HEK293 (cell line): ENCODE results near the gene SUOX.
A peak's percentile ranks its signal among the peaks of the same experiment; 100 is the strongest.

ENCODE experiments used
- IKZF3 ChIP-seq: fragments of 450-650 bp; IDR thresholded peaks from 2 replicates; pipeline ENCODE4 v1.5.0; 2018; ENCODE audit warnings: missing biosample characterization, mild to moderate bottlenecking, missing genetic modification characterization, moderate library complexity
- KLF9 ChIP-seq: fragments of 450-650 bp; formaldehyde crosslinking; IDR thresholded peaks from 2 replicates; pipeline ENCODE4 v1.5.1; 2016; ENCODE audit warnings: missing biosample characterization, missing genetic modification characterization, low read depth
- MZF1 ChIP-seq: fragments of 450-650 bp; formaldehyde crosslinking; IDR thresholded peaks from 2 replicates; pipeline ENCODE4 v1.5.1; 2017; ENCODE audit warnings: missing biosample characterization, missing genetic modification characterization, borderline replicate concordance
- SP3 ChIP-seq: fragments of 450-650 bp; formaldehyde crosslinking; IDR thresholded peaks from 2 replicates; pipeline ENCODE4 v1.5.1; 2016; ENCODE audit warnings: missing biosample characterization, missing genetic modification characterization
- ZBTB1 ChIP-seq: fragments of 450-650 bp; formaldehyde crosslinking; IDR thresholded peaks from 2 replicates; pipeline ENCODE4 v1.5.1; 2016; ENCODE audit warnings: missing biosample characterization, missing genetic modification characterization
- ZBTB20 ChIP-seq: fragments of 450-650 bp; formaldehyde crosslinking; IDR thresholded peaks from 2 replicates; pipeline ENCODE4 v1.5.1; 2016; ENCODE audit warnings: missing biosample characterization, missing genetic modification characterization
- ZFP41 ChIP-seq: fragments of 450-650 bp; formaldehyde crosslinking; IDR thresholded peaks from 2 replicates; pipeline ENCODE4 v1.5.1; 2016; ENCODE audit warnings: missing biosample characterization, missing genetic modification characterization, borderline replicate concordance
- ZNF10 ChIP-seq: fragments of 450-650 bp; formaldehyde crosslinking; IDR thresholded peaks from 2 replicates; pipeline ENCODE4 v1.5.1; 2017; ENCODE audit warnings: missing biosample characterization, missing genetic modification characterization
- ZNF239 ChIP-seq: fragments of 450-650 bp; formaldehyde crosslinking; IDR thresholded peaks from 2 replicates; pipeline ENCODE4 v1.5.1; 2016; ENCODE audit warnings: missing biosample characterization, missing genetic modification characterization
- ZNF274 ChIP-seq, 2 experiments: fragments of 200-500 bp in 1 of 2; fragments of 450-650 bp in 1 of 2; sonication (Bioruptor generic) in 1 of 2; formaldehyde crosslinking in 1 of 2; IDR thresholded peaks; 2 replicates each; pipeline versions ENCODE4 v1.5.1 to v1.6.1; 2014 to 2016; ENCODE audit warnings: borderline replicate concordance in 1 of 2, inconsistent platforms in 1 of 2, low read length in 1 of 2, missing biosample characterization in 1 of 2, missing genetic modification characterization in 1 of 2
- ZNF341 ChIP-seq: fragments of 450-650 bp; formaldehyde crosslinking; IDR thresholded peaks from 2 replicates; pipeline ENCODE4; 2016; ENCODE audit warnings: low read depth, missing biosample characterization, missing genetic modification characterization
- ZNF521 ChIP-seq: fragments of 450-650 bp; formaldehyde crosslinking; IDR thresholded peaks from 2 replicates; pipeline ENCODE4 v1.5.1; 2017; ENCODE audit warnings: missing biosample characterization, mild to moderate bottlenecking, missing genetic modification characterization
- ZNF544 ChIP-seq: fragments of 450-650 bp; formaldehyde crosslinking; IDR thresholded peaks from 2 replicates; pipeline ENCODE4 v1.5.0; 2017; ENCODE audit warnings: missing biosample characterization, missing genetic modification characterization
- ZNF626 ChIP-seq: fragments of 450-650 bp; sonication (Bioruptor Pico); formaldehyde crosslinking; IDR thresholded peaks from 2 replicates; pipeline ENCODE4 v1.5.1; 2018; ENCODE audit warnings: missing biosample characterization, missing genetic modification characterization, inconsistent platforms
- ZNF670 ChIP-seq: fragments of 450-650 bp; formaldehyde crosslinking; IDR thresholded peaks from 2 replicates; pipeline ENCODE4 v1.5.1; 2016; ENCODE audit warnings: missing biosample characterization, missing genetic modification characterization, low read depth
- ZNF792 ChIP-seq: fragments of 450-650 bp; formaldehyde crosslinking; IDR thresholded peaks from 2 replicates; pipeline ENCODE4 v1.5.1; 2016; ENCODE audit warnings: missing biosample characterization, missing genetic modification characterization
- ZXDB ChIP-seq: fragments of 450-650 bp; formaldehyde crosslinking; IDR thresholded peaks from 2 replicates; pipeline ENCODE4 v1.5.1; 2016; ENCODE audit warnings: missing biosample characterization, missing genetic modification characterization
- TF ChIP-seq, protein P1 (sequence below): fragments of 450-650 bp; formaldehyde crosslinking; optimal IDR thresholded peaks from 2 replicates; pipeline ENCODE3; 2016; ENCODE audit warnings: missing biosample characterization, mild to moderate bottlenecking, missing genetic modification characterization
- TF ChIP-seq, protein P2 (sequence below): fragments of 450-650 bp; formaldehyde crosslinking; IDR thresholded peaks from 2 replicates; pipeline ENCODE4 v1.5.1; 2016; ENCODE audit warnings: missing biosample characterization, missing genetic modification characterization
- TF ChIP-seq, protein P3 (sequence below): fragments of 450-650 bp; formaldehyde crosslinking; IDR thresholded peaks from 2 replicates; pipeline ENCODE4 v1.5.1; 2016; ENCODE audit warnings: missing biosample characterization, missing genetic modification characterization
- TF ChIP-seq, protein P4 (sequence below): fragments of 450-650 bp; formaldehyde crosslinking; IDR thresholded peaks from 2 replicates; pipeline ENCODE4; 2016; ENCODE audit warnings: missing biosample characterization, missing genetic modification characterization
- TF ChIP-seq, protein P5 (sequence below): fragments of 450-650 bp; formaldehyde crosslinking; IDR thresholded peaks from 2 replicates; pipeline ENCODE4 v1.5.1; 2016; ENCODE audit warnings: missing biosample characterization, missing genetic modification characterization
- TF ChIP-seq, protein P6 (sequence below): fragments of 450-650 bp; formaldehyde crosslinking; IDR thresholded peaks from 2 replicates; pipeline ENCODE4 v1.5.1; 2016; ENCODE audit warnings: missing biosample characterization, missing genetic modification characterization
- TF ChIP-seq, protein P7 (sequence below): fragments of 450-650 bp; formaldehyde crosslinking; conservative IDR thresholded peaks from 2 replicates; pipeline ENCODE4 v1.5.1; 2016; ENCODE audit warnings: low read depth, missing biosample characterization, missing genetic modification characterization

SUOX gene

DNA sequence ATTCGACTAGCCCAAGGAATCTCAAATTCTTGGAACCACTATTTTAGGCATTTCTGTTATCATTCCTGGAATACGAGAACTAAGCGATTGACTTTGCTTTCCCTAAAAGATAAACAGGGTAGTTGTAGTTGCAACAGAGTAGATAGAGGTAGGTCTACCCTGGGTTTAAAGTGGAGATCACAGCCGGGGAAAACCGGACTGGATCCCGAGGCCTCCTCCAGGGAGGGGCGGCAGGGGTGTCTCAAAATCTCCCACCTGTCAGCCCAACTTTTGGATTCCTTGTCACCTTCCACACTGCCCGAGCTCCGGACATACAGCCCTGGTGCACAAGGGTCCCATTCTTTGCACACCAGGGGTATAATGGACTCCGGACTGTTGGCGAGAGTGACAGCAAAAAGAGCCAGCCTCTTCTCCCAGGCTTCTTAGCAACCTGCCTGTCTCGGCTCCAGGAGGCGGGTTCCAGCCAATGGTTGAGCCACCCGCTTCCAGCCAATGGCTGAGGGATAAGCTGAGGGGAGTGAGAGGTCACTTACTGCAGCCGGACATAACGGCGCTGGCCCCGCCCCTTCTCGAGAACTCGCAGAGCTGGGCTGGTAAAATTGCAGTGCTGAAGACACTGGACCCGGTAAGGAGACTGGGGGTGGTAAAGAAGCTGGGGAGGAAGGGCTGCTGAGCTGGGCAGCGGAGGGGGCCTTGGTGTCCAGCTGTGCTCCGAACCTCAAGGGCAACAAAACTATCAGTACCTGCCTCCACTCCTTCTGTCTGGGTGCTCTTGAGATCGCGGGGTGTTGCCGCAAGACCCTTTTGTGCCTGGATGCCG is at the start of gene SUOX (continued):
- TF ChIP-seq ZXDB (0 out of 2 replicates have a peak, but pooled peaks have one; percentile 30), ZNF626 (tag by site-specific recombination) (no peak), ZNF341 (tag by site-specific recombination) (peak; percentile 45), SP3 (tag by site-specific recombination) (peak; percentile 46), KLF9 (tag by site-specific recombination) (peak; percentile 69; the same call in 1 of the 2 replicates), MZF1 (tag by site-specific recombination) (no peak), ZNF792 (tag by site-specific recombination) (no peak), ZNF274 (IDR thresholded peaks at IDR 0.05; ENCODE audit: low read length) (no peak), ZNF274 (tag by site-specific recombination; IDR thresholded peaks at IDR 0.05; ENCODE audit: borderline replicate concordance) (no peak), ZNF544 (no peak), ZNF239 (no peak), ZNF670 (no peak), ZFP41 (tag by site-specific recombination) (no peak), ZNF10 (no peak), ZBTB1 (tag by site-specific recombination) (no peak), ZNF521 (tag by site-specific recombination) (no peak), IKZF3 (tag by site-specific recombination) (no peak), ZBTB20 (tag by site-specific recombination) (no peak; the same call in 1 of the 2 replicates)
- TF ChIP-seq, protein P1, sequence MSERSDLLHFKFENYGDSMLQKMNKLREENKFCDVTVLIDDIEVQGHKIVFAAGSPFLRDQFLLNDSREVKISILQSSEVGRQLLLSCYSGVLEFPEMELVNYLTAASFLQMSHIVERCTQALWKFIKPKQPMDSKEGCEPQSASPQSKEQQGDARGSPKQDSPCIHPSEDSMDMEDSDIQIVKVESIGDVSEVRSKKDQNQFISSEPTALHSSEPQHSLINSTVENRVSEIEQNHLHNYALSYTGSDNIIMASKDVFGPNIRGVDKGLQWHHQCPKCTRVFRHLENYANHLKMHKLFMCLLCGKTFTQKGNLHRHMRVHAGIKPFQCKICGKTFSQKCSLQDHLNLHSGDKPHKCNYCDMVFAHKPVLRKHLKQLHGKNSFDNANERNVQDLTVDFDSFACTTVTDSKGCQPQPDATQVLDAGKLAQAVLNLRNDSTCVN (tag by site-specific recombination), result peak; percentile 25
- TF ChIP-seq, protein P2, sequence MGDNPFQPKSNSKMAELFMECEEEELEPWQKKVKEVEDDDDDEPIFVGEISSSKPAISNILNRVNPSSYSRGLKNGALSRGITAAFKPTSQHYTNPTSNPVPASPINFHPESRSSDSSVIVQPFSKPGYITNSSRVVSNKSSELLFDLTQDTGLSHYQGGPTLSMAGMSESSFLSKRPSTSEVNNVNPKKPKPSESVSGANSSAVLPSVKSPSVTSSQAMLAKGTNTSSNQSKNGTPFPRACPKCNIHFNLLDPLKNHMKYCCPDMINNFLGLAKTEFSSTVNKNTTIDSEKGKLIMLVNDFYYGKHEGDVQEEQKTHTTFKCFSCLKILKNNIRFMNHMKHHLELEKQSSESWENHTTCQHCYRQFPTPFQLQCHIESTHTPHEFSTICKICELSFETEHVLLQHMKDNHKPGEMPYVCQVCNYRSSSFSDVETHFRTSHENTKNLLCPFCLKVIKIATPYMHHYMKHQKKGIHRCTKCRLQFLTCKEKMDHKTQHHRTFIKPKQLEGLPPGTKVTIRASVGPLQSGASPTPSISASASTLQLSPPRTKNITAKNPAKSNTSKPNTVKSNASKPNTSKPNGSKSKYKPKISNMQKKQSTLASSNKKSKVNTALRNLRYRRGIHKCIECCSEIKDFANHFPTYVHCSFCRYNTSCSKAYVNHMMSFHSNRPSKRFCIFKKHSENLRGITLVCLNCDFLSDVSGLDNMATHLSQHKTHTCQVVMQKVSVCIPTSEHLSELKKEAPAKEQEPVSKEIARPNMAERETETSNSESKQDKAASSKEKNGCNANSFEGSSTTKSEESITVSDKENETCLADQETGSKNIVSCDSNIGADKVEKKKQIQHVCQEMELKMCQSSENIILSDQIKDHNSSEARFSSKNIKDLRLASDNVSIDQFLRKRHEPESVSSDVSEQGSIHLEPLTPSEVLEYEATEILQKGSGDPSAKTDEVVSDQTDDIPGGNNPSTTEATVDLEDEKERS (tag by site-specific recombination), result no peak
- TF ChIP-seq, protein P3, sequence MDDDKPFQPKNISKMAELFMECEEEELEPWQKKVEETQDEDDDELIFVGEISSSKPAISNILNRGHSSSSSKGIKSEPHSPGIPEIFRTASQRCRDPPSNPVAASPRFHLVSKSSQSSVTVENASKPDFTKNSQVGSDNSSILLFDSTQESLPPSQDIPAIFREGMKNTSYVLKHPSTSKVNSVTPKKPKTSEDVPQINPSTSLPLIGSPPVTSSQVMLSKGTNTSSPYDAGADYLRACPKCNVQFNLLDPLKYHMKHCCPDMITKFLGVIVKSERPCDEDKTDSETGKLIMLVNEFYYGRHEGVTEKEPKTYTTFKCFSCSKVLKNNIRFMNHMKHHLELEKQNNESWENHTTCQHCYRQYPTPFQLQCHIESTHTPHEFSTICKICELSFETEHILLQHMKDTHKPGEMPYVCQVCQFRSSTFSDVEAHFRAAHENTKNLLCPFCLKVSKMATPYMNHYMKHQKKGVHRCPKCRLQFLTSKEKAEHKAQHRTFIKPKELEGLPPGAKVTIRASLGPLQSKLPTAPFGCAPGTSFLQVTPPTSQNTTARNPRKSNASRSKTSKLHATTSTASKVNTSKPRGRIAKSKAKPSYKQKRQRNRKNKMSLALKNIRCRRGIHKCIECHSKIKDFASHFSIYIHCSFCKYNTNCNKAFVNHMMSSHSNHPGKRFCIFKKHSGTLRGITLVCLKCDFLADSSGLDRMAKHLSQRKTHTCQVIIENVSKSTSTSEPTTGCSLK (tag by site-specific recombination), result no peak
- TF ChIP-seq, protein P4, sequence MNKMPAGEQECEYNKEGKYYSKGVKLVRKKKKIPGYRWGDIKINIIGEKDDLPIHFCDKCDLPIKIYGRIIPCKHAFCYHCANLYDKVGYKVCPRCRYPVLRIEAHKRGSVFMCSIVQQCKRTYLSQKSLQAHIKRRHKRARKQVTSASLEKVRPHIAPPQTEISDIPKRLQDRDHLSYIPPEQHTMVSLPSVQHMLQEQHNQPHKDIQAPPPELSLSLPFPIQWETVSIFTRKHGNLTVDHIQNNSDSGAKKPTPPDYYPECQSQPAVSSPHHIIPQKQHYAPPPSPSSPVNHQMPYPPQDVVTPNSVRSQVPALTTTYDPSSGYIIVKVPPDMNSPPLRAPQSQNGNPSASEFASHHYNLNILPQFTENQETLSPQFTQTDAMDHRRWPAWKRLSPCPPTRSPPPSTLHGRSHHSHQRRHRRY, result no peak
- TF ChIP-seq, protein P5, sequence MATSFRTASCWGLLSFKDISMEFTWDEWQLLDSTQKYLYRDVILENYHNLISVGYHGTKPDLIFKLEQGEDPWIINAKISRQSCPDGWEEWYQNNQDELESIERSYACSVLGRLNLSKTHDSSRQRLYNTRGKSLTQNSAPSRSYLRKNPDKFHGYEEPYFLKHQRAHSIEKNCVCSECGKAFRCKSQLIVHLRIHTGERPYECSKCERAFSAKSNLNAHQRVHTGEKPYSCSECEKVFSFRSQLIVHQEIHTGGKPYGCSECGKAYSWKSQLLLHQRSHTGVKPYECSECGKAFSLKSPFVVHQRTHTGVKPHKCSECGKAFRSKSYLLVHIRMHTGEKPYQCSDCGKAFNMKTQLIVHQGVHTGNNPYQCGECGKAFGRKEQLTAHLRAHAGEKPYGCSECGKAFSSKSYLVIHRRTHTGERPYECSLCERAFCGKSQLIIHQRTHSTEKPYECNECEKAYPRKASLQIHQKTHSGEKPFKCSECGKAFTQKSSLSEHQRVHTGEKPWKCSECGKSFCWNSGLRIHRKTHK, result no peak
- TF ChIP-seq, protein P6, sequence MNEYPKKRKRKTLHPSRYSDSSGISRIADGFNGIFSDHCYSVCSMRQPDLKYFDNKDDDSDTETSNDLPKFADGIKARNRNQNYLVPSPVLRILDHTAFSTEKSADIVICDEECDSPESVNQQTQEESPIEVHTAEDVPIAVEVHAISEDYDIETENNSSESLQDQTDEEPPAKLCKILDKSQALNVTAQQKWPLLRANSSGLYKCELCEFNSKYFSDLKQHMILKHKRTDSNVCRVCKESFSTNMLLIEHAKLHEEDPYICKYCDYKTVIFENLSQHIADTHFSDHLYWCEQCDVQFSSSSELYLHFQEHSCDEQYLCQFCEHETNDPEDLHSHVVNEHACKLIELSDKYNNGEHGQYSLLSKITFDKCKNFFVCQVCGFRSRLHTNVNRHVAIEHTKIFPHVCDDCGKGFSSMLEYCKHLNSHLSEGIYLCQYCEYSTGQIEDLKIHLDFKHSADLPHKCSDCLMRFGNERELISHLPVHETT, result no peak
- TF ChIP-seq, protein P7, sequence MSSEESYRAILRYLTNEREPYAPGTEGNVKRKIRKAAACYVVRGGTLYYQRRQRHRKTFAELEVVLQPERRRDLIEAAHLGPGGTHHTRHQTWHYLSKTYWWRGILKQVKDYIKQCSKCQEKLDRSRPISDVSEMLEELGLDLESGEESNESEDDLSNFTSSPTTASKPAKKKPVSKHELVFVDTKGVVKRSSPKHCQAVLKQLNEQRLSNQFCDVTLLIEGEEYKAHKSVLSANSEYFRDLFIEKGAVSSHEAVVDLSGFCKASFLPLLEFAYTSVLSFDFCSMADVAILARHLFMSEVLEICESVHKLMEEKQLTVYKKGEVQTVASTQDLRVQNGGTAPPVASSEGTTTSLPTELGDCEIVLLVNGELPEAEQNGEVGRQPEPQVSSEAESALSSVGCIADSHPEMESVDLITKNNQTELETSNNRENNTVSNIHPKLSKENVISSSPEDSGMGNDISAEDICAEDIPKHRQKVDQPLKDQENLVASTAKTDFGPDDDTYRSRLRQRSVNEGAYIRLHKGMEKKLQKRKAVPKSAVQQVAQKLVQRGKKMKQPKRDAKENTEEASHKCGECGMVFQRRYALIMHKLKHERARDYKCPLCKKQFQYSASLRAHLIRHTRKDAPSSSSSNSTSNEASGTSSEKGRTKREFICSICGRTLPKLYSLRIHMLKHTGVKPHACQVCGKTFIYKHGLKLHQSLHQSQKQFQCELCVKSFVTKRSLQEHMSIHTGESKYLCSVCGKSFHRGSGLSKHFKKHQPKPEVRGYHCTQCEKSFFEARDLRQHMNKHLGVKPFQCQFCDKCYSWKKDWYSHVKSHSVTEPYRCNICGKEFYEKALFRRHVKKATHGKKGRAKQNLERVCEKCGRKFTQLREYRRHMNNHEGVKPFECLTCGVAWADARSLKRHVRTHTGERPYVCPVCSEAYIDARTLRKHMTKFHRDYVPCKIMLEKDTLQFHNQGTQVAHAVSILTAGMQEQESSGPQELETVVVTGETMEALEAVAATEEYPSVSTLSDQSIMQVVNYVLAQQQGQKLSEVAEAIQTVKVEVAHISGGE (tag by site-specific recombination), result peak; percentile 81
